SK-N-SH (cell line): ENCODE data around the gene DSCAML1.
"Not testable (repeated sequence)": the region's sequence is repeated elsewhere in the genome, so short reads cannot be mapped to it uniquely, and the experiment has no call there.

Experiments used
- CHD2 ChIP-seq: fragments of 150-350 bp; IDR thresholded peaks from 2 replicates; pipeline ENCODE4 v1.6.1; 2018; ENCODE audit warnings: low read length; ENCODE audit not compliant: partially characterized antibody
- CTCF ChIP-seq: fragments of 200-600 bp; sonication (generic); IDR thresholded peaks from 2 replicates; pipeline ENCODE4 v1.6.1; 2017; ENCODE audit warnings: antibody characterized with exemption, mild to moderate bottlenecking, moderate library complexity
- EP300 ChIP-seq, 2 experiments: IDR thresholded peaks; 2 replicates each; pipeline versions ENCODE4 v1.4.0 to v1.6.1; 2012; ENCODE audit warnings: borderline replicate concordance in 1 of 2, low read depth in 1 of 2, low read length in 1 of 2
- FOSL2 ChIP-seq: IDR thresholded peaks from 2 replicates; pipeline ENCODE4 v1.4.0; 2012; ENCODE audit warnings: low read depth, mild to moderate bottlenecking, moderate library complexity, borderline replicate concordance
- MEF2A ChIP-seq: IDR thresholded peaks from 2 replicates; pipeline ENCODE4 v1.4.0; 2012; ENCODE audit warnings: low read depth, borderline replicate concordance
- RAD21 ChIP-seq: IDR thresholded peaks from 2 replicates; pipeline ENCODE4 v1.6.1; 2012; ENCODE audit warnings: mild to moderate bottlenecking, low read length
- RFX5 ChIP-seq: IDR thresholded peaks from 2 replicates; pipeline ENCODE4 v1.6.1; 2012; ENCODE audit warnings: mild to moderate bottlenecking, improper control_type of control experiment, low read length
- RXRA ChIP-seq: IDR thresholded peaks from 2 replicates; pipeline ENCODE4 v1.4.0; 2012; ENCODE audit warnings: low read depth, mild to moderate bottlenecking, borderline replicate concordance
- USF2 ChIP-seq: fragments of 150-350 bp; IDR thresholded peaks from 2 replicates; pipeline ENCODE4 v1.6.1; 2017; ENCODE audit warnings: antibody characterized with exemption, low read length, low read depth, borderline replicate concordance

GRCh38 chr11:117399100-117399840, 397.7 kb downstream of the DSCAML1 start:
- not testable (repeated sequence) for TF ChIP-seq CTCF; RFX5; FOSL2; CHD2; USF2; EP300 (IDR thresholded peaks at IDR 0.05; ENCODE audit: borderline replicate concordance in 1 of 2, low read depth in 1 of 2, low read length in 1 of 2); RAD21; MEF2A; RXRA
